Right lobe of liver (tissue), 4 donors: ENCODE results near the gene VPS8.

ENCODE experiments used
- POLR2A ChIP-seq: fragments of 450-650 bp; IDR thresholded peaks from one replicate; pipeline ENCODE4 v1.6.1; 2017; ENCODE audit warnings: antibody characterized with exemption, mild to moderate bottlenecking
- TF ChIP-seq, protein P1 (sequence below), 4 donors: fragments of 200-600 bp in 3 of 4; fragments of 450-650 bp in 1 of 4; IDR thresholded peaks; one replicate each; pipeline versions ENCODE4 v1.5.1 to v1.8.0; 2016 to 2022; ENCODE audit warnings: antibody characterized with exemption in 4 of 4, mild to moderate bottlenecking in 2 of 4
- donor health status: DM: no; HTN: no; CAD: no.
- donor health status: DM: no; HTN: no; CAD: no.
- donor health status: DM: no; HTN: yes; CAD: no.

- TF ChIP-seq, protein P1, sequence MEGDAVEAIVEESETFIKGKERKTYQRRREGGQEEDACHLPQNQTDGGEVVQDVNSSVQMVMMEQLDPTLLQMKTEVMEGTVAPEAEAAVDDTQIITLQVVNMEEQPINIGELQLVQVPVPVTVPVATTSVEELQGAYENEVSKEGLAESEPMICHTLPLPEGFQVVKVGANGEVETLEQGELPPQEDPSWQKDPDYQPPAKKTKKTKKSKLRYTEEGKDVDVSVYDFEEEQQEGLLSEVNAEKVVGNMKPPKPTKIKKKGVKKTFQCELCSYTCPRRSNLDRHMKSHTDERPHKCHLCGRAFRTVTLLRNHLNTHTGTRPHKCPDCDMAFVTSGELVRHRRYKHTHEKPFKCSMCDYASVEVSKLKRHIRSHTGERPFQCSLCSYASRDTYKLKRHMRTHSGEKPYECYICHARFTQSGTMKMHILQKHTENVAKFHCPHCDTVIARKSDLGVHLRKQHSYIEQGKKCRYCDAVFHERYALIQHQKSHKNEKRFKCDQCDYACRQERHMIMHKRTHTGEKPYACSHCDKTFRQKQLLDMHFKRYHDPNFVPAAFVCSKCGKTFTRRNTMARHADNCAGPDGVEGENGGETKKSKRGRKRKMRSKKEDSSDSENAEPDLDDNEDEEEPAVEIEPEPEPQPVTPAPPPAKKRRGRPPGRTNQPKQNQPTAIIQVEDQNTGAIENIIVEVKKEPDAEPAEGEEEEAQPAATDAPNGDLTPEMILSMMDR (IDR thresholded peaks at IDR 0.05), result no peak
- TF ChIP-seq POLR2A, result no peak
Observed at GRCh38 chr3:184822654-184823053, 10.7 kb downstream of the VPS8 start.
